Kidney (tissue), 14 donors: ENCODE data around the gene SF3B1. TPM values are rescaled to one million over a fixed set of nuclear protein-coding genes. Genes with fewer than 3 reads are reported as not detected.
"Not testable (repeated sequence)": the region's sequence is repeated elsewhere in the genome, so short reads cannot be mapped to it uniquely, and the experiment has no call there.

Experiments used
- DNase-seq, 5 donors: peaks; one replicate each; pipeline ENCODE4 v3.0.0-alpha.2; 2013 to 2020
- FAIRE-seq: peaks from 2 replicates; lab custom pipeline; 2012; peaks lifted over from hg19 to GRCh38; lab: Jason Lieb, UNC
- H3K27ac ChIP-seq, 2 donors: one replicate each; pipeline ENCODE4 v1.7.0; 2013; ENCODE audit warnings: low read depth in 2 of 2, low read length in 2 of 2, inconsistent platforms in 1 of 2
- H3K27me3 ChIP-seq: one replicate; pipeline ENCODE4 v1.7.1; 2013; ENCODE audit warnings: low read length, inconsistent platforms; ENCODE audit not compliant: control insufficient read depth, insufficient read depth
- H3K36me3 ChIP-seq, 3 donors: one replicate each; pipeline versions ENCODE4 v1.7.0 to v1.7.1; 2013; ENCODE audit warnings: low read length in 3 of 3, control low read depth in 1 of 3, inconsistent platforms in 1 of 3; ENCODE audit not compliant: insufficient read depth in 3 of 3, control insufficient read depth in 2 of 3
- H3K4me1 ChIP-seq, 3 donors: one replicate each; pipeline versions ENCODE4 v1.7.0 to v1.7.1; 2013; ENCODE audit warnings: low read length in 3 of 3, inconsistent platforms in 1 of 3, low read depth in 1 of 3; ENCODE audit not compliant: control insufficient read depth in 2 of 3, insufficient read depth in 2 of 3
- H3K4me3 ChIP-seq, 3 donors: one replicate each; pipeline versions ENCODE4 v1.7.0 to v1.8.1; 2013; ENCODE audit warnings: low read length in 3 of 3, control low read depth in 1 of 3, inconsistent platforms in 1 of 3
- H3K9ac ChIP-seq, 3 donors: one replicate each; pipeline versions ENCODE4 v1.7.0 to v1.7.1; 2013; ENCODE audit warnings: low read length in 3 of 3, control low read depth in 1 of 3, inconsistent platforms in 1 of 3
- H3K9me3 ChIP-seq, 3 donors: one replicate each; pipeline versions ENCODE4 v1.7.0 to v1.7.1; 2013; ENCODE audit warnings: low read length in 3 of 3, control low read depth in 1 of 3, inconsistent platforms in 1 of 3; ENCODE audit not compliant: control insufficient read depth in 2 of 3, insufficient read depth in 1 of 3
- CTCF ChIP-seq: IDR thresholded peaks from 3 replicates; pipeline ENCODE4 v1.5.1; 2012; ENCODE audit warnings: mild to moderate bottlenecking, moderate library complexity, borderline replicate concordance; ENCODE audit not compliant: insufficient read depth; ENCODE audit errors: extremely low read depth
- intact Hi-C: fragments of 100-400 bp; cut with DNase I; formaldehyde crosslinking; loops from one replicate; pipeline ENCODE4 v1.11.1; 2022
- polyA plus RNA-seq: library from polyadenylated mRNA; stranded (reverse); fragments of 350-450 nt; fragmentation: Illumina TruSeq; extraction: RNeasy Lipid Tissue Mini Kit (QIAGEN cat#74804); gene quantifications from one replicate; pipeline ENCODE4 v1.2.3, GENCODE V29; 2014; ENCODE audit warnings: low read depth, low replicate concordance; ENCODE audit not compliant: insufficient read depth
- total RNA-seq: library from RNA; stranded (reverse); fragmentation: NEBNext Ultra II Directional; extraction: Animal tissue kit (Norgen Biotek cat#: 25700); gene quantifications from one replicate; pipeline ENCODE4 v1.2.1, GENCODE V29; 2021
- donor health status: control.
- donor health status: control.
- donor health status: control.
- donor health status: control.
- donor health status: control.
- donor health status: DM: yes; HTN: yes; CAD: no.
- donor health status: Normal renal cell carcinoma (clear cell type).

Gene SF3B1
- total and polyA plus RNA-seq, 2 donors from 2014 or later: 185 to 244 TPM

GRCh38 chr2:197435598-197436420 lies 981 bp upstream of the SF3B1 start:
- Histone ChIP-seq H3K27ac (peak overlapping the region; percentile 97 to 99), H3K36me3 (no peaks in the 10 kb centered on the region), H3K4me3 (peak overlapping the region; percentile 87 to 96 (median 95)), H3K4me1 (peaks cover 6 to 27% (median 10%) of the 10 kb centered on the region in 3 donors), H3K9ac (peak overlapping the region; percentile 64 to 96 (median 95)), H3K27me3 (no peaks in the 10 kb centered on the region), H3K9me3 (no peaks in the 10 kb centered on the region)
- FAIRE-seq: no peak
- no peak for TF ChIP-seq CTCF
- intact Hi-C loops: no loop called here
- peak in 3 of 5 donors; percentile 22 to 50 (median 25) for DNase-seq

GRCh38 chr2:197433780-197434438 lies 919 bp downstream of the SF3B1 start:
- peak overlapping the region; percentile 95 to 100 (median 99) for H3K9ac ChIP-seq
- FAIRE-seq (no peak), DNase-seq (peak in 2 of 5 donors; percentile 20 to 37)
- no peak for TF ChIP-seq CTCF
- intact Hi-C loops: no loop called here
- peaks cover 6 to 27% (median 16%) of the 10 kb centered on the region in 3 donors for H3K4me1 ChIP-seq
- H3K27ac ChIP-seq: peak overlapping the region in 1 of 2 donors; percentile 99
- no peaks in the 10 kb centered on the region for H3K9me3 ChIP-seq
- H3K4me3 ChIP-seq: peak overlapping the region; percentile 95 to 96 (median 96)
- H3K27me3 ChIP-seq: no peaks in the 10 kb centered on the region
- no peaks in the 10 kb centered on the region for H3K36me3 ChIP-seq

DNA sequence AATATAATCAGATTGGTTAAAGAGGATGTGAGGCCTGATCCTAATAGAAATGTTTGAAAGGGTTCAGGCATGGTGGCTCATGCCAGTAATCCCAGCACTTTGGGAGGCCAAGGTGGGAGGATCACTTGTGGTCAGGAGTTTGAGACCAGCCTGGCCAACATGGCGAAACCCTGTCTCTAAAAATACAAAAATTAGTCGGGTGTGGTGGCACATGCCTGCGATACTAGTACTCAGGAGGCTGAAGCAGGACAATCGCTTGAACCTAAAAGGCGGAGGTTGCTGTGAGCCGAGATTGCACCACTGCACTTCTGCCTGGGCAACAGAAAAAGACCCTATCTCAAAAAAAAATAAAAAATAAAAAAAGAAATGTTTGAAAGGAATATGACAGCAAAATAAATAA lies 2.3 kb downstream of the SF3B1 start:
- intact Hi-C loops, H3K9me3 ChIP-seq, H3K36me3 ChIP-seq, FAIRE-seq, H3K27ac ChIP-seq, H3K9ac ChIP-seq, H3K27me3 ChIP-seq, DNase-seq: not testable (repeated sequence)
- H3K4me3 ChIP-seq: peak overlapping the region in 1 of 3 donors; percentile 96
- peaks cover 6 to 27% (median 21%) of the 10 kb centered on the region in 3 donors for H3K4me1 ChIP-seq

DNA sequence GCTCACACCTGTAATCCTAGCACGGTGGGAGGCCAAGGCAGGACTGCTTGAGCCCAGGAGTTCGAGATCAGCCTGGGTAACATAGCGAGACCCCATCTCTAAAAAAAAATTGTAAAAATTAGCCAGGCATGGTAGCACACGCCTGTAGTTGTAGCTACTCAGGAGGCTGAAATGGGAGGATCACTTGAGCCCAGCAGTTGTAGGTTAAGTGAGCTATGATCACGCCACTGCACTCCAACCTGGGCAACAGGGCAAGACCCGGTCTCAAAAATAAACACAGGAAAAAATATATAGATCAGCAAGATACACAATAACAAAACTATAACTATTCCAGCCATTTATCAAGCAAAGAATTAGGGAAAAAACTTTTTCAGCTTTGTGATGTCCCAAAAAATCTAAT lies 3.0 kb downstream of the SF3B1 start:
- peak overlapping the region in 2 of 3 donors; percentile 1 to 21 for H3K4me3 ChIP-seq
- FAIRE-seq (no peak), DNase-seq (no peak)
- H3K36me3 ChIP-seq: no peaks in the 10 kb centered on the region
- H3K9me3 ChIP-seq: no peaks in the 10 kb centered on the region
- intact Hi-C loops: no loop called here
- H3K9ac ChIP-seq: peak overlapping the region in 2 of 3 donors; percentile 20 to 37
- no peaks in the 10 kb centered on the region for H3K27me3 ChIP-seq
- peaks cover 6 to 34% (median 23%) of the 10 kb centered on the region in 3 donors for H3K4me1 ChIP-seq
- no peak overlapping the region for H3K27ac ChIP-seq
- TF ChIP-seq CTCF: no peak
